ENCODE measurements around the gene ELFN1.

The ELFN1 gene

GRCh38 chr7:1632916-1633785, 36.9 kb upstream of the ELFN1 start:
- no peak overlapping the region for H2AK5ac ChIP-seq (ENCODE audit: low read length)
- H4K5ac ChIP-seq (ENCODE audit: low read length), result no peak overlapping the region
- H2BK15ac ChIP-seq (replicated peaks; ENCODE audit: low read depth), result no peak overlapping the region
- no peak overlapping the region for H3K27ac ChIP-seq (ENCODE audit: low read depth, low read length)
- no peak overlapping the region for H2BK120ac ChIP-seq (ENCODE audit: low read depth, low read length)
- H2BK5ac ChIP-seq (ENCODE audit: low read length), result no peak overlapping the region
- H3K79me1 ChIP-seq (ENCODE audit: low read length), result no peaks in the 10 kb centered on the region
- H3K9ac ChIP-seq (ENCODE audit: low read length), result no peak overlapping the region
- no peak overlapping the region for H3K23ac ChIP-seq (ENCODE audit: low read length)
- no peak overlapping the region for H3K4ac ChIP-seq (ENCODE audit: low read depth, low read length)
- H3K18ac ChIP-seq (ENCODE audit: low read length), result no peak overlapping the region
- H3K4me3 ChIP-seq (ENCODE audit: low read length), result no peak overlapping the region
- WGBS (ENCODE audit: extremely low coverage, insufficient coverage, low lambda C conversion rate), result no CpG with 5 or more reads among the region's 15 CpGs
- H3K4me1 ChIP-seq (ENCODE audit: control insufficient read depth, low read depth, low read length), result no peaks in the 10 kb centered on the region
- H4K8ac ChIP-seq (ENCODE audit: low read depth, low read length), result no peak overlapping the region
- no peaks in the 10 kb centered on the region for H3K27me3 ChIP-seq (ENCODE audit: insufficient read depth, low read length, poor library complexity)
- no peaks in the 10 kb centered on the region for H3K79me2 ChIP-seq (ENCODE audit: control insufficient read depth, insufficient read depth, low read length)
- no peak for DNase-seq
- H3K56ac ChIP-seq (ENCODE audit: low read length), result no peak overlapping the region
- H3K4me2 ChIP-seq (ENCODE audit: low read length), result no peak overlapping the region
- no peaks in the 10 kb centered on the region for H3K36me3 ChIP-seq (ENCODE audit: control insufficient read depth, insufficient read depth, low read length)

GRCh38 chr7:1635401-1635800, 34.7 kb upstream of the ELFN1 start:
- Histone ChIP-seq H3K79me1 (ENCODE audit: low read length) (no peaks in the 10 kb centered on the region), H3K4ac (ENCODE audit: low read depth, low read length) (no peak overlapping the region), H3K18ac (ENCODE audit: low read length) (no peak overlapping the region), H3K23ac (ENCODE audit: low read length) (no peak overlapping the region), H2AK5ac (ENCODE audit: low read length) (no peak overlapping the region), H2BK15ac (replicated peaks; ENCODE audit: low read depth) (no peak overlapping the region), H3K56ac (ENCODE audit: low read length) (no peak overlapping the region), H3K4me1 (ENCODE audit: control insufficient read depth, low read depth, low read length) (no peaks in the 10 kb centered on the region), H4K5ac (ENCODE audit: low read length) (no peak overlapping the region), H2BK120ac (ENCODE audit: low read depth, low read length) (no peak overlapping the region), H3K4me3 (ENCODE audit: low read length) (no peak overlapping the region), H3K27ac (ENCODE audit: low read depth, low read length) (no peak overlapping the region), H3K79me2 (ENCODE audit: control insufficient read depth, insufficient read depth, low read length) (no peaks in the 10 kb centered on the region), H3K27me3 (ENCODE audit: insufficient read depth, low read length, poor library complexity) (no peaks in the 10 kb centered on the region), H4K8ac (ENCODE audit: low read depth, low read length) (no peak overlapping the region), H2BK5ac (ENCODE audit: low read length) (no peak overlapping the region), H3K36me3 (ENCODE audit: control insufficient read depth, insufficient read depth, low read length) (no peaks in the 10 kb centered on the region), H3K4me2 (ENCODE audit: low read length) (no peak overlapping the region), H3K9ac (ENCODE audit: low read length) (no peak overlapping the region)
- no peak for DNase-seq
- no CpG with 5 or more reads among the region's 1 CpG for WGBS (ENCODE audit: extremely low coverage, insufficient coverage, low lambda C conversion rate)

GRCh38 chr7:1637155-1637554, 32.9 kb upstream of the ELFN1 start:
- Histone ChIP-seq H2BK5ac (ENCODE audit: low read length) (no peak overlapping the region), H2BK120ac (ENCODE audit: low read depth, low read length) (no peak overlapping the region), H3K9ac (ENCODE audit: low read length) (no peak overlapping the region), H3K56ac (ENCODE audit: low read length) (no peak overlapping the region), H3K79me1 (ENCODE audit: low read length) (no peaks in the 10 kb centered on the region), H3K27me3 (ENCODE audit: insufficient read depth, low read length, poor library complexity) (no peaks in the 10 kb centered on the region), H3K36me3 (ENCODE audit: control insufficient read depth, insufficient read depth, low read length) (no peaks in the 10 kb centered on the region), H4K5ac (ENCODE audit: low read length) (no peak overlapping the region), H3K4me1 (ENCODE audit: control insufficient read depth, low read depth, low read length) (no peaks in the 10 kb centered on the region), H3K79me2 (ENCODE audit: control insufficient read depth, insufficient read depth, low read length) (no peaks in the 10 kb centered on the region), H2AK5ac (ENCODE audit: low read length) (no peak overlapping the region), H4K8ac (ENCODE audit: low read depth, low read length) (no peak overlapping the region), H3K18ac (ENCODE audit: low read length) (no peak overlapping the region), H3K4me2 (ENCODE audit: low read length) (no peak overlapping the region), H3K4me3 (ENCODE audit: low read length) (no peak overlapping the region), H3K4ac (ENCODE audit: low read depth, low read length) (no peak overlapping the region), H2BK15ac (replicated peaks; ENCODE audit: low read depth) (no peak overlapping the region), H3K27ac (ENCODE audit: low read depth, low read length) (no peak overlapping the region), H3K23ac (ENCODE audit: low read length) (no peak overlapping the region)
- WGBS (ENCODE audit: extremely low coverage, insufficient coverage, low lambda C conversion rate), result no CpG with 5 or more reads among the region's 2 CpGs
- no peak for DNase-seq

- Histone ChIP-seq H2BK15ac (replicated peaks; ENCODE audit: low read depth) (no peak overlapping the region), H2BK120ac (ENCODE audit: low read depth, low read length) (no peak overlapping the region), H3K79me2 (ENCODE audit: control insufficient read depth, insufficient read depth, low read length) (no peaks in the 10 kb centered on the region), H3K4me1 (ENCODE audit: control insufficient read depth, low read depth, low read length) (no peaks in the 10 kb centered on the region), H2AK5ac (ENCODE audit: low read length) (no peak overlapping the region), H4K8ac (ENCODE audit: low read depth, low read length) (no peak overlapping the region), H3K4ac (ENCODE audit: low read depth, low read length) (no peak overlapping the region), H3K4me3 (ENCODE audit: low read length) (no peak overlapping the region), H3K36me3 (ENCODE audit: control insufficient read depth, insufficient read depth, low read length) (no peaks in the 10 kb centered on the region), H3K18ac (ENCODE audit: low read length) (no peak overlapping the region), H3K4me2 (ENCODE audit: low read length) (no peak overlapping the region), H2BK5ac (ENCODE audit: low read length) (no peak overlapping the region), H4K5ac (ENCODE audit: low read length) (no peak overlapping the region), H3K79me1 (ENCODE audit: low read length) (no peaks in the 10 kb centered on the region), H3K56ac (ENCODE audit: low read length) (no peak overlapping the region), H3K23ac (ENCODE audit: low read length) (no peak overlapping the region), H3K27me3 (ENCODE audit: insufficient read depth, low read length, poor library complexity) (no peaks in the 10 kb centered on the region), H3K9ac (ENCODE audit: low read length) (no peak overlapping the region), H3K27ac (ENCODE audit: low read depth, low read length) (no peak overlapping the region)
- peak; percentile 68 for DNase-seq
- WGBS (ENCODE audit: extremely low coverage, insufficient coverage, low lambda C conversion rate), result no CpG with 5 or more reads among the region's 11 CpGs
These were observed 31.8 kb upstream of the ELFN1 start for GRCh38 chr7:1638215-1638661.

- no peak overlapping the region for H3K4me2 ChIP-seq (ENCODE audit: low read length)
- no peak overlapping the region for H4K5ac ChIP-seq (ENCODE audit: low read length)
- no peak overlapping the region for H3K27ac ChIP-seq (ENCODE audit: low read depth, low read length)
- H3K4ac ChIP-seq (ENCODE audit: low read depth, low read length), result no peak overlapping the region
- H3K27me3 ChIP-seq (ENCODE audit: insufficient read depth, low read length, poor library complexity), result no peaks in the 10 kb centered on the region
- no peak overlapping the region for H3K18ac ChIP-seq (ENCODE audit: low read length)
- no peaks in the 10 kb centered on the region for H3K79me2 ChIP-seq (ENCODE audit: control insufficient read depth, insufficient read depth, low read length)
- H2BK5ac ChIP-seq (ENCODE audit: low read length), result no peak overlapping the region
- no peaks in the 10 kb centered on the region for H3K79me1 ChIP-seq (ENCODE audit: low read length)
- WGBS (ENCODE audit: extremely low coverage, insufficient coverage, low lambda C conversion rate), result no CpG with 5 or more reads among the region's 8 CpGs
- no peak overlapping the region for H4K8ac ChIP-seq (ENCODE audit: low read depth, low read length)
- DNase-seq, result no peak
- H2AK5ac ChIP-seq (ENCODE audit: low read length), result no peak overlapping the region
- no peaks in the 10 kb centered on the region for H3K4me1 ChIP-seq (ENCODE audit: control insufficient read depth, low read depth, low read length)
- no peak overlapping the region for H3K9ac ChIP-seq (ENCODE audit: low read length)
- H3K56ac ChIP-seq (ENCODE audit: low read length), result no peak overlapping the region
- H3K23ac ChIP-seq (ENCODE audit: low read length), result no peak overlapping the region
- H2BK120ac ChIP-seq (ENCODE audit: low read depth, low read length), result no peak overlapping the region
- no peak overlapping the region for H2BK15ac ChIP-seq (replicated peaks; ENCODE audit: low read depth)
- H3K4me3 ChIP-seq (ENCODE audit: low read length), result no peak overlapping the region
- no peaks in the 10 kb centered on the region for H3K36me3 ChIP-seq (ENCODE audit: control insufficient read depth, insufficient read depth, low read length)
These were observed 31.0 kb upstream of the ELFN1 start for GRCh38 chr7:1639071-1639470.

Data from mesendoderm (in vitro differentiated cells).